HG02610 (cell line): Measurements from ENCODE around the gene LTN1.
A peak's percentile ranks its signal among the peaks of the same experiment; 100 is the strongest.
"Not testable (repeated sequence)": the region's sequence is repeated elsewhere in the genome, so short reads cannot be mapped to it uniquely, and the experiment has no call there.

Experiments used
- ATAC-seq: cut with Tn5 transposase; IDR thresholded peaks from one replicate; pipeline ENCODE4 v1.9.1; 2021; ENCODE audit warnings: mild to moderate bottlenecking, moderate library complexity; ENCODE audit not compliant: unreplicated experiment

LTN1 gene

DNA sequence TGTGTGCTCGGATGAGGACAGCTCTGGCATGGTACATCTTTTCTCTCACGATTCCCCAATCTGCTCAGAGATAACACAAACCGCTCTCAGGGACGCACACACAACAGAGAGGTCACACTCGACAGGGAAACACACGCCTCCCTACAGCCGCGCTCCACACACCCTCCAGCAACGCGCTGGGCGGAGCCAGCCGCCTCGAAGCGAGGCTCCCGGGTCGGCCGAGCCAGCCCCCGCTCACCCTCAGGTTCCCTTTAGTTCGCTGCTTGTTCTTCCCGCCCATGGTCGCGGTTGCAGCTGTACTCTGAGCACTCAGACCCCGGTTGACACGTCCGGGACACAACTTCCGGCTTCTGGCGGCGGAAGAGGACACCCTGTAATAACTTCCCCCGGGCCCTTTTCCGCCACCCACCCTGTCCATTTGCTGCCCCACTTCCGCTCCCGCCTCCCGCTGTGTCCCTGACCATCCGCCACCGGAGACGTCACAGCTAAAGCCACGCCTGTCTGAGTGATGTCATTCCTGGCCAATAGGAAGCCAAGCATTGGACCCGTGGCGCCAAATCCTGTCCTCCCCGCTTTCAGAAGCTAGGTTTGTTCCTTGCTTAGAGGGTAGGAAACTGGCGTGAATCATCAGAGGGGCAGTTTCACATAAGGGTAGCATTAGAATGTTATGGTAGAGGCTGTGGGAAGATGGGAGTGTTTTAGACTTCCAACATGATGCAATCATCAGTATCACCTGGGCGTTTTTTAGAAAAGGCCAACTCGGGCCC lies at the start of gene LTN1:
TSS of gene LTN1 (minus strand) at position 352 of the 767 bp plus-strand sequence. CDS start at position 280, 72 bp downstream.
- peak; percentile 98 for ATAC-seq

GRCh38 chr21:29034678-29035077 lies 42.0 kb upstream of the LTN1 start:
- ATAC-seq, result no peak

DNA sequence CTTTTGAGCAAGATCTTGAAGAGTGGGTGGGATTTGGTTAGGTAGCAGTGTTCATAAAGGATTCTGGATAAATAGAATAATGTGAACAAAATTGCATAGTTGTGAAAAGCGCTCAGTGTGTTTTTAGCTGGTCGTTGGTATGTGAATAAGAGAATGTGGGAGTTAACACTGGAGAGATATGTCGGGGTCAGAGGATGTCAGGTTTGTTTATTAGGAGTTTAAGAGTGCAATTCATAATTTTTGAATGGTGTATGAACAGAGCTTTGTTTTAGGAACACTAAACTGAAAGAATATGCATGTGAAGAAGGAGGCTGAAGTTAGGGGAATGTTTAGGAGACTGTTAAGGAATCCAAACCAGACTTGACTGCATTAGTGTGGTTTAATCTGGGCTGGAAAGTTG lies 41.2 kb upstream of the LTN1 start:
- no peak for ATAC-seq

GRCh38 chr21:29033301-29033700 lies 40.6 kb upstream of the LTN1 start:
- no peak for ATAC-seq

GRCh38 chr21:29030909-29031308 lies 38.2 kb upstream of the LTN1 start:
- no peak for ATAC-seq

- ATAC-seq, result no peak
Measured at GRCh38 chr21:29029524-29029923, 36.8 kb upstream of the LTN1 start.

- ATAC-seq, result no peak
Measured at GRCh38 chr21:29025328-29025713, 32.6 kb upstream of the LTN1 start.

- ATAC-seq, result peak; percentile 98
Measured at GRCh38 chr21:29024474-29025327, 32.0 kb upstream of the LTN1 start, which contains the start of gene USP16. Gene USP16, plus strand, starts transcription at chr21:29024668. Its CDS starts 3,246 bp downstream, at chr21:29027914.

DNA sequence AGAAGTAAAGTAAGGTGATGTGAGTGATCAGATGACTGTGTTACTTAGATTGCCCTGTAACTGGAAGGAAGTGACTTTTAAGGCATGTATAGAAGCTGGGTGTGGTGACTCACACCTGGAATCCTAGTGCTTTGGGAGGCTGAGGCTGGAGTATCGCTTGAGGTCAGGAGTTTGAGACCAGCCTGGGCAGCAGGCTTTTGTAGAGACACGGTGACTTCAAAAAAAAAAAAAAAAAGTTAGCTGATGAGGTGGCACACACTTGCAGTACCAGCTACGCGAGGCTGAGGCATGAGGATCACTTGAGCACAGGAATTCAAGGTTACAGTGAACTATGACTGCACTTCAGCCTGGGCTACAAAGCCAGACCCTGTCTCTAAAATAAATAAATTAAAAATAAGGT lies 29.5 kb upstream of the LTN1 start:
- ATAC-seq, result no peak

DNA sequence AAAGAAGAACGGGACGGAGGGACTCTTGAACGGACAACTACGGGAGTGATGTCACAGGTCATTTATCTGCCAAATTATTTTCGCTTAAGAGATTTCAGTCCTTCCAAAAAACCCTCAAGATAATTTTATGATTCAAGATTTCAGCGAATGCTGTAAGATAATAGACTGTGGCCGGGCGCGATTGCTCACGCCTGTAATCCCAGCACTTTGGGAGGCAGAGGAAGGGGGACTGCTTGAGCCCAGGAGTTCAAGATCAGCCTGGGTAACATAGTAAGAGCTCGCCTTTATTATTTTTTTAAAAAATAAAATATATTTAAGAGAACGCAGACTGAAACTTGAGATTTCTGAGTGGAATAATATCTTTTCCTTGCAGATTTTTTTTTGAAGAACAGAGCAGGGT lies 25.9 kb upstream of the LTN1 start:
- ATAC-seq, result peak; percentile 12

DNA sequence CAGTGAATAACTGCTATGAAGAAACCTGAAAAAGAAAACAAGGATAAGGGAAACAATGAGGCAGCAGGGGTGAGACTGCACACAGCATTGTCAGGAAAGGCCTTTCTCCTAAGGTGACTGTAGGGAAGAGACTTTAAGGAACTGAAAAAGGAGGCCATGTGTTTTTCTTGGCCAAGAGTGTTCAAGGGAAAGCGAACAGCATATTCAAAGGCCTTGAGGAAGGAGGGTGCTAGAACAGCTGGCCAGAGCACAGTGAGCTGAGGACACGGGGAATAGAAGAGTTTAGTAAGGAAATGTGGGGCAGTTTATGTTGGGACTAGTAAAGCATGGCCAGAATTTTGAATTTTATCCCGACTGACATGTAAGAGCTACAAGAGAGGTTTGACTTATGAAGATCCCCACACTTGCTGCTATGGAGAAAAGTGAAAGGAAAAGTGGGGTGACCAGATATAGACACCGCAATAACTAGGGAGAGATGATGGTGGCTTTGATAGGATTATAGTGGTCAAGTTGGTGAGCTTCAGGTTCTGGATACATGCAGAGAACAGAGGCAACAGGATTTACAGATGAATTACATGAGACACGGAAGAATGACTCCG lies 25.1 kb upstream of the LTN1 start:
- ATAC-seq, result no peak

- ATAC-seq, result not testable (repeated sequence)
Measured at GRCh38 chr21:29011236-29011635, 18.6 kb upstream of the LTN1 start.

- ATAC-seq, result no peak
Measured at GRCh38 chr21:29008367-29008766, 15.7 kb upstream of the LTN1 start.

- no peak for ATAC-seq
Measured at GRCh38 chr21:29007810-29008209, 15.1 kb upstream of the LTN1 start.

DNA sequence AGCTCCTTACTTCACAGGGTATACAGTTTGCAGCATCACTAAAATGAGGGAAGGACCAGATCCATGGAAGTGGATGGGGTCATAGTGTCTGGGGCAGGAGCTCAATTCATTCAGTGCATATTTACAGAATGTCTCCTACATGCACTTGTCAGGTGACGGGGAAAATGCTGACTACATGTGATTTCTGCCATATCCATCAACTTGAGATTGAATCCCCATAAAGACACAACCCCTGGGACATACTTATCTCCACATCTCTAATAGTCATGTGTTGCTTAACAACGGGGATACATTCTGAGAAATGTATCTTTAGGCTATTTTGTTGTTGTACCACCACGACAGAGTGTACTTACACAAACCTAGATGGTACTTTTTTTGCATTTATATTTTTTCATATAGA lies 14.5 kb upstream of the LTN1 start:
- ATAC-seq, result no peak

- no peak for ATAC-seq
Measured at GRCh38 chr21:29005696-29006095, 13.0 kb upstream of the LTN1 start.

DNA sequence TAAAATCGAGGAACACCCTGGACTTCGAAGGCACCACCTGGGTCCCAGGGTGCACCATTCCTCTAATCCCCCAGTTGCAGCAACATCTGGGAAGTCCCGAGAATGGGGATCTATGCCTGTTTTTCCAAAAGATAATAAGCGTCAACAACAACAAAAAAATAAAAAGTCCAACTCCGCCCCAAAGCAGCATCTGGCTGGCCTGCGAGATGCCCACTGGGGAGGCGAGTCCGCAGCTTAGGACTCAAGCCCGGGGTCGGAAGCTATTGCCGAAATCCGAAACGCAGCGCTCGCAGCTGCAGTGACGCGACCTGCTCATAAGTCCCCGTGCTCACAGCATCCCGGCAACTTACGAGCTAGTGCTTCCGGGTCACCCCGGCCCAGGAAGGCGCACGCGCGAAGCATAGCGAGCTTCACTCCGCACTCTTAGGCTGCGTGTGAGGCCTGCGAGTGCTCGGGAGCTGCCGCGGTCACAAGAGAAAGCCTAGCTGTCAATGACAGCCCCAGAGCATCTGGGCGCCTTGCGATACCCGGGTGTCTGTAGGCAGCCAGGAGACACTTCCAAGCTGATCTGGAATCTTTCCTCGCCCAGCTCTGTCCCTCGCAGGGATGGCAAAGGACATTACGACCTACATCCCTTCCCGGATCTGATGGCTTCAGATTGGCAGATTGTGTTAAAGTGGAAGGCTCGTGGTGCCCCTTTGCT lies 9.9 kb upstream of the LTN1 start:
- peak; percentile 99 for ATAC-seq

- ATAC-seq, result no peak
Measured at GRCh38 chr21:28993293-28993629, 584 bp upstream of the LTN1 start.

DNA sequence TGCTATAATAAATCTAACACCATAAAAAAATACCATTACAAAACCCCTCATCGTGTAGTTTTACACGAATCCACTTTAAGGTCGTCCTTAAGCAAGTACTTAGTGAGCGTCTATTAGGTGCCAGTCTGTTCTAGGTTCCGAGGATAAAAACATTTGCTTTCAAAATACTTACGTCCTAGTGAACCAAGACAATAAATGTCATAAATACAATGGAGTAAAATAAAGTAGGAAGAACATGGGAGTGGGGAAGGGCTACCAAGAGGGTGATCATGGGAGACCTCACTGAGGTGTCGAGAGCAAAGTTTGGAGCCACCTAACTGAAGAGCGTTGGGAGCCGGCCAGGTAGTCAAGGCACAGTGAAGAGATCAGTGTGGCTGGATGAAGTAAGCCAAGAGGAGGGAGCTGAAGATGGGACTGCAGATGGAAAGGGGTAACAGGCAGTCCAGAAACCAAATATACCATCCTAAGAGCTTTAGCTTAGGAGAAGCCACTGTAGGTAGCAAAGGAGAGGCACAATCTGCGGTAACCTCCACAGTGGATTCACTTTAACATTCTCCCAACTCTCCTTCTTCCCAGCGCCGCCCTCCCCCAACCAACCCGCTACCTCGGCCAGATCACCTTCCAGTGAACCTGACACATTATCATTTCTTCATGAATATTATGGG lies 684 bp downstream of the LTN1 start:
- peak; percentile 1 for ATAC-seq

- not testable (repeated sequence) for ATAC-seq
Measured at GRCh38 chr21:28988146-28988545, 4.5 kb downstream of the LTN1 start.

DNA sequence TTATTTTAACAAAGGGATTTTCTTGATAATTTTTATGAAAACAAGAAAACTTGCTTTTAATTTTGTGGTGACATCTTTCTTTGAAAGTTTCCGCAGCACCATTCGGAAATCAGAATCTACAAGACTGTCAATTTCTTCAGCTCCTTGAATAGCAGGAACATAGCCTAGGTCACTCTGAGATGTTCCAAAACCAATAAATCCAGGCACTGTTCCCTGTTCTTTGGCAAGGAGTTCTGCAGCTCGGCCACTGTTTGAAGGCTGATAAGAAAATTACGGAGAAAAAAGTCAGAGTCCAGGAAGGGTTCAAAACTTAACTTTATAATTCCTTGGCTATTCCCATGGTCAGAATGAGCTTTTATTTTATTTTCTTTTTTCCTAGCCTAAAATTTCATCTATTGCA lies 6.0 kb downstream of the LTN1 start:
- ATAC-seq, result no peak
